ENCODE measurements around the gene TMEM63A.
"Not testable (repeated sequence)": the region's sequence is repeated elsewhere in the genome, so short reads cannot be mapped to it uniquely, and the experiment has no call there.

The TMEM63A gene

GRCh38 chr1:225806249-225806648 lies 75.9 kb downstream of the TMEM63A start:
- peaks cover 10% of the 10 kb centered on the region for H3K4me1 Mint-ChIP-seq
- H3K27me3 Mint-ChIP-seq (ENCODE audit: low read depth, poor library complexity): peaks cover 4% of the 10 kb centered on the region
- no peak for DNase-seq
- H3K27ac Mint-ChIP-seq: no peak overlapping the region
- peaks cover 21% of the 10 kb centered on the region for H3K36me3 Mint-ChIP-seq (ENCODE audit: low read depth)
- TF ChIP-seq CTCF (IDR thresholded peaks at IDR 0.05): no peak
- H3K4me3 Mint-ChIP-seq: no peak overlapping the region
- H3K9me3 Mint-ChIP-seq: peaks cover 4% of the 10 kb centered on the region

- DNase-seq; H3K4me3 Mint-ChIP-seq; H3K4me1 Mint-ChIP-seq; H3K27ac Mint-ChIP-seq; H3K27me3 Mint-ChIP-seq (ENCODE audit: low read depth, poor library complexity): not testable (repeated sequence)
- peaks cover 23% of the 10 kb centered on the region for H3K9me3 Mint-ChIP-seq
- H3K36me3 Mint-ChIP-seq (ENCODE audit: low read depth): peaks cover 71% of the 10 kb centered on the region
Measured at GRCh38 chr1:225801146-225801545, 81.0 kb downstream of the TMEM63A start.

- not testable (repeated sequence) for DNase-seq; H3K4me1 Mint-ChIP-seq; H3K4me3 Mint-ChIP-seq; H3K27me3 Mint-ChIP-seq (ENCODE audit: low read depth, poor library complexity); H3K27ac Mint-ChIP-seq
- Mint-ChIP-seq H3K36me3 (ENCODE audit: low read depth) (peaks cover 99% of the 10 kb centered on the region), H3K9me3 (peaks cover 68% of the 10 kb centered on the region)
Measured at GRCh38 chr1:225796097-225796496, 86.1 kb downstream of the TMEM63A start.
